HepG2 (cell line): ENCODE results near the gene MADCAM1. TPM values are rescaled to one million over a fixed set of nuclear protein-coding genes. Genes with fewer than 3 reads are reported as not detected.

Experiments used
- HNF4G ChIP-seq, 2 experiments: sonication (generic) in 1 of 2; formaldehyde crosslinking in 1 of 2; IDR thresholded peaks; 2 replicates each; pipeline versions ENCODE4 v1.4.0 to v1.6.1; 2011 to 2020; ENCODE audit warnings: borderline replicate concordance in 2 of 2, low read depth in 2 of 2, mild to moderate bottlenecking in 2 of 2, low read length in 1 of 2, missing genetic modification reagents in 1 of 2, moderate library complexity in 1 of 2
- PITX1 ChIP-seq: sonication (generic); formaldehyde crosslinking; IDR thresholded peaks from 2 replicates; pipeline ENCODE4 v1.5.1; 2020; ENCODE audit warnings: mild to moderate bottlenecking, missing genetic modification reagents
- POLR2AphosphoS5 ChIP-seq: IDR thresholded peaks from 2 replicates; pipeline ENCODE4 v1.6.1; 2012; ENCODE audit warnings: low read depth, low read length
- PPARG ChIP-seq: conservative IDR thresholded peaks from 2 replicates; pipeline ENCODE4 v1.6.1; 2016; ENCODE audit warnings: missing biosample characterization, missing genetic modification reagents
- RBM39 ChIP-seq: fragments of 200-400 bp; formaldehyde crosslinking; IDR thresholded peaks from one replicate; pipeline ENCODE4 v1.6.1; 2018; ENCODE audit warnings: antibody characterized with exemption, mild to moderate bottlenecking, low read depth, low read length; ENCODE audit not compliant: poor library complexity, severe bottlenecking
- SIN3A ChIP-seq: IDR thresholded peaks from 2 replicates; pipeline ENCODE4 v1.6.1; 2011; ENCODE audit warnings: low read depth, mild to moderate bottlenecking, control low read depth, low read length, borderline replicate concordance
- SOX13 ChIP-seq, 3 experiments: fragments of 450-650 bp in 1 of 3; sonication (generic) in 1 of 3; formaldehyde crosslinking in 1 of 3; IDR thresholded peaks in 2 of 3; conservative IDR thresholded peaks in 1 of 3; 2 replicates each; pipeline versions ENCODE4 v1.5.0 to v1.6.1; 2016 to 2020; ENCODE audit warnings: antibody characterized with exemption in 1 of 3, mild to moderate bottlenecking in 1 of 3, missing compliant biosample characterization in 1 of 3, missing genetic modification reagents in 1 of 3, moderate library complexity in 1 of 3
- ZC3H13 ChIP-seq: sonication (generic); formaldehyde crosslinking; IDR thresholded peaks from 2 replicates; pipeline ENCODE4 v1.8.1; 2023; ENCODE audit warnings: mild to moderate bottlenecking, missing genetic modification reagents, moderate library complexity
- ZEB1 ChIP-seq: IDR thresholded peaks from 2 replicates; pipeline ENCODE4 v1.6.1; 2012; ENCODE audit warnings: mild to moderate bottlenecking, low read depth, inconsistent platforms; ENCODE audit not compliant: insufficient replicate concordance
- ZFP82 ChIP-seq: sonication (generic); formaldehyde crosslinking; IDR thresholded peaks from 2 replicates; pipeline ENCODE4 v1.5.1; 2020; ENCODE audit warnings: mild to moderate bottlenecking, missing genetic modification reagents, borderline replicate concordance
- ZFY ChIP-seq: sonication (generic); formaldehyde crosslinking; IDR thresholded peaks from 2 replicates; pipeline ENCODE4 v1.4.0; 2020; ENCODE audit warnings: missing genetic modification reagents
- ZNF205 ChIP-seq: IDR thresholded peaks from 2 replicates; pipeline ENCODE4 v1.6.1; 2018; ENCODE audit warnings: missing biosample characterization, missing genetic modification reagents
- ZNF280D ChIP-seq: sonication (generic); formaldehyde crosslinking; IDR thresholded peaks from 2 replicates; pipeline ENCODE4 v1.5.1; 2020; ENCODE audit warnings: mild to moderate bottlenecking, missing genetic modification reagents
- ZNF468 ChIP-seq: sonication (generic); formaldehyde crosslinking; IDR thresholded peaks from 2 replicates; pipeline ENCODE4 v1.8.0; 2022; ENCODE audit warnings: mild to moderate bottlenecking, moderate library complexity, missing genetic modification reagents
- ZNF572 ChIP-seq: sonication (generic); formaldehyde crosslinking; IDR thresholded peaks from 2 replicates; pipeline ENCODE4 v1.5.1; 2020; ENCODE audit warnings: mild to moderate bottlenecking, missing genetic modification reagents
- ZNF83 ChIP-seq: sonication (generic); formaldehyde crosslinking; IDR thresholded peaks from 2 replicates; pipeline ENCODE4 v1.4.0; 2020; ENCODE audit warnings: missing genetic modification reagents, mild to moderate bottlenecking, borderline replicate concordance
- polyA plus RNA-seq, 8 experiments: library from polyadenylated mRNA; depleted of rRNA in 3 of 8; stranded (reverse) in 7 of 8; unstranded in 1 of 8; fragments of >200 nt; fragmentation: Illumina TruSeq in 4 of 8; extraction: Trizol in 4 of 8; gene quantifications; 2 replicates each; pipeline versions ENCODE4 v1.2.1 to v1.2.3, GENCODE V29; 2011 to 2016; ENCODE audit warnings: low read depth in 4 of 8, missing spikeins in 1 of 8, mixed read lengths in 1 of 8; ENCODE audit not compliant: insufficient read depth in 1 of 8
- total RNA-seq, 5 experiments: library from RNA; depleted of rRNA; stranded (reverse); fragments of >200 nt; fragmentation: Illumina TruSeq; extraction: Trizol; gene quantifications; 2 replicates each; pipeline ENCODE4 v1.2.3, GENCODE V29; 2016; ENCODE audit warnings: low read depth in 1 of 5
- TF ChIP-seq, protein P1 (sequence below): sonication (generic); formaldehyde crosslinking; IDR thresholded peaks from 2 replicates; pipeline ENCODE4 v1.4.0; 2020; ENCODE audit warnings: mild to moderate bottlenecking, low read depth, missing genetic modification reagents
- TF ChIP-seq, protein P2 (sequence below): sonication (generic); formaldehyde crosslinking; IDR thresholded peaks from 2 replicates; pipeline ENCODE4 v1.4.0; 2020; ENCODE audit warnings: mild to moderate bottlenecking, missing genetic modification reagents

Gene MADCAM1
- total and polyA plus RNA-seq, 2 of the 13 experiments (the other 11 are each of a cell fraction or from before 2014, with no cell fraction given): 0.29 to 0.33 TPM

GRCh38 chr19:530134-531008 is 34.1 kb downstream of the MADCAM1 start (continued):
- TF ChIP-seq ZNF205 (CRISPR knock-in tag): no peak
- TF ChIP-seq ZNF572 (CRISPR knock-in tag): 0 out of 2 replicates have a peak, but pooled peaks have one; percentile 50
- peak; percentile 76 for TF ChIP-seq HNF4G (IDR thresholded peaks at IDR 0.05; ENCODE audit: borderline replicate concordance, low read depth, low read length)
- no peak; the same call in 1 of the 2 replicates for TF ChIP-seq HNF4G (CRISPR knock-in tag; IDR thresholded peaks at IDR 0.05; ENCODE audit: borderline replicate concordance, low read depth)
- TF ChIP-seq ZFY: peak; percentile 67
- TF ChIP-seq SIN3A: no peak
- TF ChIP-seq, protein P1, sequence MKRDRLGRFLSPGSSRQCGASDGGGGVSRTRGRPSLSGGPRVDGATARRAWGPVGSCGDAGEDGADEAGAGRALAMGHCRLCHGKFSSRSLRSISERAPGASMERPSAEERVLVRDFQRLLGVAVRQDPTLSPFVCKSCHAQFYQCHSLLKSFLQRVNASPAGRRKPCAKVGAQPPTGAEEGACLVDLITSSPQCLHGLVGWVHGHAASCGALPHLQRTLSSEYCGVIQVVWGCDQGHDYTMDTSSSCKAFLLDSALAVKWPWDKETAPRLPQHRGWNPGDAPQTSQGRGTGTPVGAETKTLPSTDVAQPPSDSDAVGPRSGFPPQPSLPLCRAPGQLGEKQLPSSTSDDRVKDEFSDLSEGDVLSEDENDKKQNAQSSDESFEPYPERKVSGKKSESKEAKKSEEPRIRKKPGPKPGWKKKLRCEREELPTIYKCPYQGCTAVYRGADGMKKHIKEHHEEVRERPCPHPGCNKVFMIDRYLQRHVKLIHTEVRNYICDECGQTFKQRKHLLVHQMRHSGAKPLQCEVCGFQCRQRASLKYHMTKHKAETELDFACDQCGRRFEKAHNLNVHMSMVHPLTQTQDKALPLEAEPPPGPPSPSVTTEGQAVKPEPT: no peak; the same call in none of the 2 replicates
- 0 out of 2 replicates have a peak, but pooled peaks have one; percentile 37 for TF ChIP-seq PITX1 (CRISPR knock-in tag)
- no peak for TF ChIP-seq SOX13 (IDR thresholded peaks at IDR 0.05)
- TF ChIP-seq SOX13 (CRISPR knock-in tag; conservative IDR thresholded peaks at IDR 0.05 in 1 of 2, IDR thresholded peaks at IDR 0.05 in 1 of 2): peak in 1 of 2 experiments; percentile 13; a peak in 1 of 4 replicates
- TF ChIP-seq RBM39: peak; percentile 74
- TF ChIP-seq ZNF83: 0 out of 2 replicates have a peak, but pooled peaks have one; percentile 41
- TF ChIP-seq, protein P2, sequence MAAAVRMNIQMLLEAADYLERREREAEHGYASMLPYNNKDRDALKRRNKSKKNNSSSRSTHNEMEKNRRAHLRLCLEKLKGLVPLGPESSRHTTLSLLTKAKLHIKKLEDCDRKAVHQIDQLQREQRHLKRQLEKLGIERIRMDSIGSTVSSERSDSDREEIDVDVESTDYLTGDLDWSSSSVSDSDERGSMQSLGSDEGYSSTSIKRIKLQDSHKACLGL: no peak
- no peak for TF ChIP-seq ZNF468 (CRISPR knock-in tag)
- TF ChIP-seq ZNF280D (CRISPR knock-in tag): peak; percentile 29; the same call in 1 of the 2 replicates
- 0 out of 2 replicates have a peak, but pooled peaks have one; percentile 7 for TF ChIP-seq ZC3H13
- TF ChIP-seq POLR2AphosphoS5: peak; percentile 37; the same call in 1 of the 2 replicates
- peak; percentile 94 for TF ChIP-seq PPARG
- TF ChIP-seq ZFP82 (CRISPR knock-in tag): 0 out of 2 replicates have a peak, but pooled peaks have one; percentile 13
- TF ChIP-seq ZEB1: peak; percentile 43
